Stimulated activated CD8-positive, alpha-beta memory T cell treated with anti-CD3 and anti-CD28 coated beads, Interleukin-4, amount 100 ng/mL, for 4 hours (primary cell): ENCODE measurements around the gene AQP6.

ENCODE experiments used
- DNase-seq, 2 donors: peaks; one replicate each; pipeline ENCODE4 v3.0.0-alpha.2; 2020; ENCODE audit warnings: low read depth in 2 of 2, low spot score in 1 of 2

Gene AQP6

DNA sequence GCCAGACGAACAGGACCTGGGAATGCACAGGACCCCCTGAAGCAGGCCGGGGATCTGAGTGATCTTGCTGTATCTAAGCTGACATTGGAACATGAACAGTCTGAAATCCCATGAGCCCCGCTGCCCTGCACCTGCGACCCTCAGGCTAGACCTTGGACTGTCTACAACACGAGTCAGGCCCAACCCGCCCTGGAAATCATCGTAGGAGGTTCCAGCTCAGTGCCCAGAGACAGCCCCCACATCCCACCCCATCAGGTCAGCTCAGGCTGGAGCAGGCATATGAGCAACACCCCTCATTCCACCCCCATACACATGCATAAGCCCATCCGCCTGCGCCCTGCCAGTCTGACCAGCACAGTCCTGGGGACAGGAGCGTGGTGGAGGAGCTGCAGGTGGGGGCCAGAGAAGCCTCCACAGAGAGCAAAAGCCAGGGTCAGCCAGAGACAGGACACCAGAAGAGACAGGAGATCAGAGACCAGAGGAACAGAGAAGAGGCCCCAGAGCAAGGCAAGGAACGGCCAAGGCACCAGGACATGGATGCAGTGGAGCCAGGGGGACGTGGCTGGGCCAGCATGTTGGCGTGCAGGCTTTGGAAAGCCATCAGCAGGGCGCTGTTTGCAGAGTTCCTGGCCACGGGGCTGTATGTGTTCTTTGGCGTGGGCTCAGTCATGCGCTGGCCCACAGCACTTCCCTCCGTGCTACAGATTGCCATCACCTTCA, at the start of gene AQP6:
Gene AQP6, plus strand, starts transcription at position 307 of the 720 bp plus-strand sequence. Its CDS starts 227 bp downstream, at position 534.
- DNase-seq = no peak

DNA sequence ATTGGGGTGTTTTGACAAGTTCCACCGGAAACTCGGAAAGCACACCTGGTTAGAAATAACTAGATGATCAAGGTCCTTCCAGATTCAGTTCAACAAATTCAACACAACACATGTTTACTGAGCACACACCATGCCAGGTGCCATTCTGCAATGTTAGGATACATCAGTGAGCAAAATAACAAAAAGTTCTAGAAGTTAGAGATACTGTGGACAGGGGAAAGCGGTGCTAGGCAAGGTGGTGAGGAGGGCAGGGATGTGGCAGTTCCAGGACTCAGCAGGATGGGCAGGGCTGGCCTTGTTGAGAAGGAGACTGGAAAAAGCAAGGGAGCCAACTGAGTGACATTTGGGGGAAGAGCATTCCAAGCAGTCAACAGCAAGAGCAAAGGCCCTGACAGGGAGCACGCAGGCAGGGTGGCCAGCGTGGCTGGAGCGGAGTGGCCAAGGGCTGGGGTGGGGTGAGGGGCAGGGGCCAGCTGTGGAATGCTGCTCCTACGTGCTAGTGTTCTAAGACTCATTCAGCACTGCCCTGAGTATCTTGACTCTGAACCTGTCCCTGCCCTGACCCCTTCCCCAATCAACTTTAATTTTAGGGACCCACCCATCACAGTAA, 49.6 kb upstream of the AQP6 start:
- DNase-seq = no peak

- DNase-seq = no peak
Observed at GRCh38 chr12:49923880-49924556, 48.7 kb upstream of the AQP6 start.

DNA sequence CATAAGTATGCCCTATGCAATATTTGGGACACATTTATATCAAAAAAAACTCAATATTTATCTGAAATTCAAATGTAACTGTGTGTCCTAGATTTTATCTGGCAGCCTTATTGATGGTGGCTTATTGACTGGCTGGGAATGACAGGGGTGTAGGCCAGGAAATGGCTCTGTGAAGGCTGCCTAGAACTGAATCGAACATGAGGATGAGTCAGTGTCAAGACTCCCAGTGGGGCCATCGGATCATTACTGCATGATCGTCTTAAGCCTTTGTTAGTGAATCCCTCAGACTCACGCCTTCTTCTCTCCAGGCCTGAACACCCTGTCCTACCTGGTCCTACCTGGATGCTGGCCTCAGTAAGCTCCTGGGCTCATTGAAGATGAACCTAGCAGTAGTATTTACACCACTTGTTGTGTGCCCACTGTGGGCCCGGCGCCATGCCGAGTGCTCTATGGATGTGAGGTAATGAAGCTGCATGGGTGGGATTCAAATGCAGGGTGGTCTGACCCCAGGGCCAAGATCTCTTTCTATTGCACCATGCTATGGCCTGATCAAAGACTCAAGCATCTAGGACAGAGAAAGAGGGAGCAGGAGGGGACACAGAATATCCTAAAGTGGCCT, 48.0 kb upstream of the AQP6 start:
- DNase-seq = no peak

GRCh38 chr12:49925433-49926204, 47.1 kb upstream of the AQP6 start:
- DNase-seq = no peak

- DNase-seq = no peak
Observed at GRCh38 chr12:49928471-49928870, 44.3 kb upstream of the AQP6 start.

GRCh38 chr12:49929581-49929980, 43.2 kb upstream of the AQP6 start:
- DNase-seq = no peak

DNA sequence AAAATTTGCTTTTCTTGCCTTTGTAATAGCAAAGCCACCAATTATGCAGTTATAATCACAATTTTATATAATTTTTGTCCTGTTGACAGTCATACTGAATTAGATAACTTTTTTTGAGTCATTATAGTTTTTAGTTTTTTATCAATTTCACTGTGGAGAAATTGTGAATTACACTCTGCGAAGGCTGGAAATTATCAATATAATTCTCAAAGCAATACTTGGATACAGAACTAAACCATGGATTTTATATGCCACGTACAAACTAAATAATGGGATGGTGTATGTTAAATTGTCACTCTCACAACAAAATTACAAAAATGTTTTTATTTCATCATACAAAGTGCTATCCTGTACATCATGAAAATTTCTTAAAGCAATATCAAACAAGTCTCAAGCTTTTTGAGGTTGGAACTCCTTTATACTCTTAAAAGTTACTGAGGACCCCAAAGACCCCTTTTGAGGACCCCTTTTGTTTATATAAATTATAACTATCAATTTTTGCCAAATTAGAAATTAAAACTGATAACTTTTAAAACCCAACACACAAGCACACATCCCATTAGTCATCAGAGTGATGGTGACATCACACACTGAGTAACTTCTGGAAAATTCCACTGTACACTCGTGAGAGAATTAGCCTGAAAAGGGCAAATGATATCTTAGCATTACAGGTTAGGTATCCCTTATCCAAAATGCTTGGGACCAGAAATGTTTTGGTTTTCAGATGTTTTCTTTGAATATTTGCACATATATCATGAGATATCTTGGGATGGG, 42.0 kb upstream of the AQP6 start:
- DNase-seq = no peak

DNA sequence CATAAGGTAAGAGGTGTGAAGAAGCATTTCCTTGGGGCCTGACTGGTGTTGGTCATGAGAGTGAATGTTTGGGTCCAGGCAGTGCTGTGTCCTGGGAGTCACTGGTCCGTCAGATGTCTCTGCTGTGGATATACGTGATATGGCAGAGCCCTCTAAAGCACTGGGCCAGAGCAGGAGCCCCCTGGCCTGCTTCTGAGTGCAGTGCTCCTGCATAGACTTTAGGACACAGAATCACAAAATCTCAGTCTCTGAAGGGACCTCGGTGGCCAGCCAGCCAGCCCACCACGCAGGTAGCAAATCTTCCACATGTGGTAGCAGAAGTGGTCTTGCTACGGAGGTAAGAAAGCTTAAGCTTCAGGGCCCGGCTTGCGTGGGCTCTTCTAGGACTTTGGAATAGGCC, 40.7 kb upstream of the AQP6 start:
- no peak for DNase-seq

GRCh38 chr12:49932533-49933130, 40.1 kb upstream of the AQP6 start:
- no peak for DNase-seq

DNA sequence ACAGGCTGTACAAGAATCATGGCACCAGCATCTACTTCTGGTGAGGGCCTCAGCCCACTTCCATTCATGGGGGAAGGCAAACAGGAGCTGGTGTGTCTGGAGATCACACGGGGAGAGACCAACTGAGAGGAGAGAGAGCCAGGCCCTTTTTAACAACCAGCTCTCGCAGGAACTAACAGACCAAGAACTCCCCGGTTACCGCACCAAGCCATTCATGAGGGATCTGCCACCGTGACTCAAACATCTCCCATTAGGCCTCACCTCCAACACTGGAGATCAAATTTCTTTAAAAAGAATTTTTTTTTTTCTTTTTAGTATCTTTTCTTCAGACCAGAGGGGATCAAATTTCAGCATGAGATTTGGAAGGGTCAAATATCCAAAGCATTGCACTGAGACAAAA, 39.0 kb upstream of the AQP6 start:
- DNase-seq = no peak

DNA sequence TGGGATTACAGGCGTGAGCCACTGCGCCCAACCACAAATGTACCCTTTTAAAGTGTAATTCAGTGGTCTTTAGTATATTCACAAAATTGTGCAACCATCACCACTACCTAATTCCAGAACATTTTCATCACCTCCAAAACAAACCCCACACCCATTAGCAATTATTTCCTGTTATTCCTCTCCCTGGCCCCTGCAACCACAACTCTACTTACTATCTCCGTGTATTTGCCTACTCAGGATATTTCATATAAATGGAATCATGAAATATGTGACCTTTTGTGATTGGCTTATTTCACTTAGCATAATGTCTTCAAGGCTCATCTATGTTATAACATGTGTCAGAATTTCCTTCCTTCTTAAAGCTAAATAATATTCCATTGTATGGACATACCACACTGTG, 38.2 kb upstream of the AQP6 start:
- no peak for DNase-seq

- DNase-seq = no peak
Observed at GRCh38 chr12:49936925-49937324, 35.8 kb upstream of the AQP6 start.

DNA sequence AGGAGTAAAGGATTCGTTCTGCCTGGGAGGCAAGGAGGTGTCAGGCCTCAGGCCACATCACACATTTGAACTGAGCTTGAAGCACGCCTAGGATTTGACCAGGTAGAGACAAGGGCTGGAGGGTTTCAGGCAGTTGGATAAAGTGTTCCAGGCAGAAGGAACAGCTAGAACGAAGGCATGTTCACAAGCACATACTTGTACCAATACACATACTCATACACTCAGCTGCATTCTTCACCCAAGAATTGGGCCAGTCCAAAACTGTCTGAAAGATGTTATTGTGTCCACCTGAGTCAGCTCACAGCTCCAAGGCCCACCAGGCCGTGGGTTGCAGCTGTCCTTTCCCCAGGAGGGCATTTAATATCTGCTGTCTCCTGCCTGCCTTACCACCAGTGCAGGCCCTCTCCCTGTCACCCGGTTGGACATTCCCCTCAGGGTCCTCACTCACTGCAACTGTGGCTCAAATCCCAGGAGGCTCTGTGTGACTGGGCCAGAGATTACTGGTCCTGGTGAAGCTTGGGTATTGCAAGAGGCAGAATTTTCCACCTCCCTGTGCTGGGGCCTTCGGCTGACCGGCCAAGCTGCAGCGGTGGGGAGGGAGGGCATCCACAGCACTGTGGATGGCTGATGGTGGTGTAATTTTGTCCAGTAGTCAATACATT, 35.0 kb upstream of the AQP6 start:
- no peak for DNase-seq

DNA sequence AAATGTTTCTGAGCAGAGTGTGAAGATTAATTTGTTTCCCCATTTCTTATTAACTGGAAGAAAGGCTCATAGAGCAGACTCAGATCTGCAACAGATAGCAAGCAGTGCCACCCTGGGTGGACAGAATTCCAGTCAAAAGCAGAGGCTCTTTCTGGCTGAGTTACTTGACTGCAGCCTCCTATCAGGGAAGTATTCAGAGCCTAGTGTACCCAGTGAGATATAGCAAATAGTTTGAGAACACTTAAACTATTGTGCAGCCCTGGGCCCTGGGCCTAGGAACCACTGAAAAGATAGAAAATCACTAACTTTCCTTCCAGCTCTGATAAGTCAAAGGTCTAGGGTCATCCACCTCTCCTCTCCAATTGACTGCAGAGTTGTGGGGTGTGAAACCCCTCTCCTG, 33.4 kb upstream of the AQP6 start:
- DNase-seq = no peak

DNA sequence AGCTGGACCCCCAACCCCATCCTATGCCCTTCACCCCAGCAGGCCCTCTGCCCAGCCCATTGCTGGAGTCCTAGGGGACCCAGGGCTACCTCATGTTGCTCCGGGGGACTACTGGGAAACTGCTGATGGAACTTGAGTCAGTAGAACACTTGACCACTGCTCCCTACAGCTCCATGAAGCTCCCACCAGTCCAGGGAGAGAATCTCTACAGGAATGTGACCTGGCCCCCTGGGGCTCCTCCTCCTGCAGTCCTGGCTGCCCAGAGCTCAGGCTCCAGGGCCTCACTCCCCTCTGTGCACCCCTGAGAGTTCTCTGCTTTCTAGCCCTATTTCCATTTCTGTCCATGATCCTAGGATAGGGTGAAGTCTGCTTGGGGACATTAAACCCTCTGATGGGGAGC, 33.0 kb upstream of the AQP6 start:
- no peak for DNase-seq

GRCh38 chr12:49941556-49942511, 30.9 kb upstream of the AQP6 start:
- DNase-seq = no peak

DNA sequence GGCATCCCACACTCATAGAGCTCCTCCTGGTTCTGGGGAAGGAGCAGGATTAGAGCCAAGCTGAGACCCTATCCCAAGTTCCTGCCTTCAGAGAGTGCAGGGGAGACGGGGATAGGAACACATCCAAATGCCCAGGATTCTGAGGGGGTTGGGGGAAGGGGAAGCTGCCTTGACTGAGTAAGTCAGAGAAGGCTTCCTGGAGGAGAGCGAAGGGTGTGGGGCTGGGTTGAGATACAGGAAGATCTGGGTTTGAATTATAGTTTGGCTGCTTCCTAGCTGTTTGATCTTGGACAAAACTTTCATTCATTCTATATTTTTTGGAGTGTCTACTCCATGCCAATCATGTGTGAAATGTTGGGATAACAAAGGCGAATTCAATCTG, 30.2 kb upstream of the AQP6 start:
- DNase-seq = no peak
